ENCODE data around the gene PKN1.

GRCh38 chr19:14517446-14517839 lies 84.3 kb downstream of the PKN1 start:
- no peak for TF ChIP-seq CTCF (IDR thresholded peaks at IDR 0.05)
- no peak for TF ChIP-seq EZH2 (IDR thresholded peaks at IDR 0.05; ENCODE audit: borderline replicate concordance, insufficient read depth, low read depth, low read length, poor library complexity, severe bottlenecking)

Data from B cell (primary cell).